GM18505 (cell line): ENCODE results near the gene TRIM10.
"Not testable (repeated sequence)": the region's sequence is repeated elsewhere in the genome, so short reads cannot be mapped to it uniquely, and the experiment has no call there.

ENCODE experiments used
- ATAC-seq: cut with Tn5 transposase; IDR thresholded peaks from one replicate; pipeline ENCODE4 v1.9.1; 2021; ENCODE audit not compliant: unreplicated experiment
- POLR2A ChIP-seq: IDR thresholded peaks from 4 replicates; pipeline ENCODE4 v1.6.1; 2011; ENCODE audit warnings: borderline replicate concordance; ENCODE audit not compliant: insufficient read depth, insufficient read length; ENCODE audit errors: extremely low read depth

TRIM10 gene

GRCh38 chr6:30121446-30122366 is 39.3 kb downstream of the TRIM10 start:
- TF ChIP-seq POLR2A, result no peak
- no peak for ATAC-seq

DNA sequence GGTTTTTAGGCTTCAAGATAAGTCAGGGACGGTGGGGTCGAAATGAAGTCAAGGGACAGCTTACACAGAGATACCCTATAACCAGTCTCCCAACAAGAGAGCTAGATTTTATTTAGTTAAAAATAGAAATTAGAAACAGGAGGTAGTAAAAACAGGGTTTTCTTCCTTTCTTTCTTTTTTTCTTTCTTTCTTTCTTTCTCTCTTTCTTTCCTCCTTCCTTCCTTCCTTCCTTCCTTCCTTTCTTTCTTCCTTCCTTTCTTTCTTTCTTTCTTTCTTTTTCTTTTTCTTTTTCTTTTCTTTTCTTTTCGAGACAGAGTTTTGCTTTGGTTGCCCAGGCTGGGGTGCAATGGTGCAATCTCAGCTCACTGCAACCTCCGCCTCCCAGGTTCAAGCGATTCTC is 42.3 kb downstream of the TRIM10 start:
- not testable (repeated sequence) for ATAC-seq

DNA sequence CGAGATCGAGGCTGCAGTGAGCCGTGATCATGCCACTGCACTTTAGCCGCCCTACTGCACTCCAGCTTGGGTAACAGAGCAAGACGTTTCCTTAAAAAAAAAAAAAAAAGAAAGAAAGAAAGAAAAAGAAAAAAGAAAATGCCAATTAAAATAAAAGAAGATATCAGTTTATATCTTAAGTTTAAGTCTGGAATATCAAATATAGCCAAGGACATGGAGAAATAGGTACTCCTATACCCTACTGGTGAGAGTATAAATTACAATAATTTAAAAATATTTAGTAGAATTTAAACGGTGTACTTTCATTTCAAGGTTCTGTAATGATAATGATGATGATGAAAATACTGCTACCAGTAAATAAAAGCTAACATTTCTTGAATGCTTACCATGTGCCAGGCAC is 44.3 kb downstream of the TRIM10 start:
- no peak for TF ChIP-seq POLR2A
- ATAC-seq, result no peak

DNA sequence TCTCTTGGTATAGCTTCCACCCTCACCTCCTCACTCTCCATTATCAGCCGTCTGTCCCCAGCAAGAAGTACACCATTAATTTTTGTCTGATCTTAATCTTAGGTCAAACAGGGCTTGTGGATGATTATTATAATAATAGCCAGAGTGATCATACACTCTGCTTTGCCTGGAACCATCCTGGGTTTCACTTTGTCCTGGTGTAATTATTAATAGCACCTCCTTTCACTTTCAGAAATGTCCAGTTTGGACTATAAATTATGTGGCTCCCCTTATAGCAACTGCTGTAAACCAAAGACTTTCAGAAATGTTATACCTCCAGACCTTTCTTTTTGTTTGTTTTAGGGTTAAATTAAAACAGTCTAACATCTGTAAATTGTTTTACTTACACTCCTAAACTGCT is 47.2 kb downstream of the TRIM10 start:
- TF ChIP-seq POLR2A, result no peak
- no peak for ATAC-seq

- TF ChIP-seq POLR2A, result no peak
- no peak for ATAC-seq
These were observed 47.8 kb downstream of the TRIM10 start, which contains the start of gene TRIM31 for GRCh38 chr6:30113003-30113759. TRIM31 (minus strand) TSS chr6:30113090; CDS start chr6:30112805, 285 bp downstream.

- ATAC-seq, result no peak
- no peak for TF ChIP-seq POLR2A
These were observed 48.5 kb downstream of the TRIM10 start for GRCh38 chr6:30112402-30112994.

- TF ChIP-seq POLR2A, result no peak
- no peak for ATAC-seq
These were observed 49.6 kb downstream of the TRIM10 start for GRCh38 chr6:30111266-30111856.

DNA sequence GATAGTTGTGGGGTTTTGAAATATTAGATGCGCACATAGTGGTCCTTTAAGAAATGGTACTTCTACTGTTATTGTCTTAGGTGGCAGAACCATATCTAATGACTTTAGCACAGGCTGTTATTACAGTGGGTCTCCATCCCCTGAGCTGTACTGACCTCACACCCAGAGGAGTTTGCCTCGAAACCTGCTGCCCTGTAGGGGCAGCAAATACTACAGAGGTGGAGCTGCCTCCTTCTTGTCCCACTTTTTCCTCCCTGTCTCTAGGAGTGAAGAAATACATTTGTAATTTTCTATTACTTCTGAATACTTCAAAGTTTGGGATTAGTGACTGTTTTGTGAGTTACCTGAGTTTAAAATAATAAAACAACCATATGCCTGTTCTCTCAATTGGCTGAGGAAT is 56.4 kb downstream of the TRIM10 start:
- TF ChIP-seq POLR2A, result no peak
- no peak for ATAC-seq

- no peak for ATAC-seq
- no peak for TF ChIP-seq POLR2A
These were observed 57.2 kb downstream of the TRIM10 start for GRCh38 chr6:30103872-30104179.

- no peak for ATAC-seq
- no peak for TF ChIP-seq POLR2A
These were observed 57.8 kb downstream of the TRIM10 start for GRCh38 chr6:30102970-30103871.

- ATAC-seq, result no peak
- TF ChIP-seq POLR2A, result no peak
These were observed 58.5 kb downstream of the TRIM10 start for GRCh38 chr6:30102414-30102969.
